Transverse colon (tissue), 4 donors: ENCODE results near the gene LRBA. TPM values are rescaled to one million over a fixed set of nuclear protein-coding genes. Genes with fewer than 3 reads are reported as not detected.
"Not testable (repeated sequence)": the region's sequence is repeated elsewhere in the genome, so short reads cannot be mapped to it uniquely, and the experiment has no call there.

Source experiments
- DNase-seq: peaks from one replicate; pipeline ENCODE4 v3.0.0-alpha.2; 2019
- H3K27ac ChIP-seq, 4 donors: fragments of 200-600 bp; sonication (generic); 2 replicates each; pipeline ENCODE4 v1.5.1; 2016 to 2018; ENCODE audit warnings: inconsistent platforms in 4 of 4
- H3K27me3 ChIP-seq: fragments of 200-600 bp; sonication (generic); 2 replicates; pipeline ENCODE4 v1.5.1; 2017; ENCODE audit warnings: inconsistent platforms
- H3K36me3 ChIP-seq, 4 donors: fragments of 200-600 bp; sonication (generic); 2 replicates each; pipeline ENCODE4 v1.5.1; 2017 to 2019; ENCODE audit warnings: inconsistent platforms in 4 of 4
- H3K4me1 ChIP-seq, 4 donors: fragments of 200-600 bp; sonication (generic); 2 replicates each; pipeline ENCODE4 v1.5.1; 2017 to 2020; ENCODE audit warnings: inconsistent platforms in 4 of 4
- H3K4me3 ChIP-seq, 4 donors: fragments of 200-600 bp; sonication (generic); 1 replicate in 1 of 4; 2 replicates in 3 of 4; pipeline versions ENCODE4 v1.5.1 to v1.6.1; 2017 to 2019; ENCODE audit warnings: inconsistent platforms in 4 of 4
- H3K9me3 ChIP-seq, 2 donors: fragments of 200-600 bp; sonication (generic); 2 replicates each; pipeline ENCODE4 v1.5.1; 2017 to 2019; ENCODE audit warnings: inconsistent platforms in 2 of 2
- EP300 ChIP-seq: sonication (generic); formaldehyde crosslinking; IDR thresholded peaks from one replicate; pipeline ENCODE4 v1.6.1; 2017; ENCODE audit warnings: antibody characterized with exemption, low read depth
- POLR2A ChIP-seq: fragments of 450-650 bp; IDR thresholded peaks from one replicate; pipeline ENCODE4 v1.6.1; 2016; ENCODE audit warnings: antibody characterized with exemption, mild to moderate bottlenecking, moderate library complexity
- POLR2AphosphoS5 ChIP-seq, 3 donors: sonication (generic); formaldehyde crosslinking; IDR thresholded peaks; one replicate each; pipeline ENCODE4 v1.6.1; 2016; ENCODE audit warnings: antibody characterized with exemption in 3 of 3
- WGBS, 2 donors: methylation state at CpG; one replicate each; pipeline ENCODE4 v1.1.5; 2018; ENCODE audit warnings: low coverage in 1 of 2; 5-methylcytosine and 5-hydroxymethylcytosine counted together
- in situ Hi-C, 4 donors: fragments of 200-750 bp; cut with MboI; loops; one replicate each; pipeline versions ENCODE4 v1.15.0 to v1.15.1; 2017; ENCODE audit warnings: low sequenced_read_pairs in 3 of 4, low pct_ligation_motif_present in 1 of 4, low pct_unique_long_range_greater_than_20kb in 1 of 4
- intact Hi-C: fragments of 100-400 bp; cut with DNase I; formaldehyde crosslinking; loops from one replicate; pipeline ENCODE4 v1.15.1; 2023; ENCODE audit warnings: low total_unique reads
- total RNA-seq, 4 donors: library from RNA; depleted of rRNA; stranded (reverse); fragments of >200 nt; gene quantifications; one replicate each; pipeline ENCODE4 v1.1.0, GENCODE V29; 2016
- TF ChIP-seq, protein P1 (sequence below), 5 experiments: fragments of 200-600 bp in 3 of 5; fragments of 450-650 bp in 2 of 5; sonication (generic) in 3 of 5; IDR thresholded peaks; 1 replicate in 2 of 5; 2 replicates in 3 of 5; pipeline ENCODE4 v1.5.1; 2016 to 2017; ENCODE audit warnings: antibody characterized with exemption in 5 of 5, inconsistent platforms in 3 of 5, mild to moderate bottlenecking in 2 of 5, moderate library complexity in 1 of 5

LRBA gene
- total RNA-seq, 4 donors from 2014 or later: 82.7 to 125 (median 112) TPM

DNA sequence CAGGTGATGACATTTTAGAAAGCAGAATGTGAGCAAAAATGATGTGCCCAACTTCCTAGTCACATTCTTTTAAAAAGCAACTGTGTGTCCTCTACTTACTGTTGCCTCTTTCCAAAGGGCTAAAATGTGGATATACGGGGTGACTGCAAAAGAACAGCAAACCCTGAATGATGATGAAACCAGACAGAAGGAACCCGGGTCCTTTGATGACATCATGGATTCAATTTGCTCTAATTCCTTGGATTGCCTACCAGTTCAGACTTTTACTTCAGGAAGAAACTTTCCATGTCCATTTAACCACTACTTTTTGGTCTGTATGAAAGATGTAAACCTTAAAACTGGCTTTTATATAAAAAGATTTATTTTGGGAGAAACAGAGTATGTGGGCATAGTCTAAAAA, 624.0 kb downstream of the LRBA start:
- intact Hi-C loops (no loop called here), in situ Hi-C loops (no loop called here)
- no peak for DNase-seq
- Histone ChIP-seq H3K27me3 (no peaks in the 10 kb centered on the region), H3K27ac (no peak overlapping the region), H3K4me3 (no peak overlapping the region), H3K4me1 (no peaks in the 10 kb centered on the region), H3K36me3 (no peaks in the 10 kb centered on the region), H3K9me3 (no peaks in the 10 kb centered on the region)
- no peak for TF ChIP-seq POLR2A
- TF ChIP-seq, protein P1, sequence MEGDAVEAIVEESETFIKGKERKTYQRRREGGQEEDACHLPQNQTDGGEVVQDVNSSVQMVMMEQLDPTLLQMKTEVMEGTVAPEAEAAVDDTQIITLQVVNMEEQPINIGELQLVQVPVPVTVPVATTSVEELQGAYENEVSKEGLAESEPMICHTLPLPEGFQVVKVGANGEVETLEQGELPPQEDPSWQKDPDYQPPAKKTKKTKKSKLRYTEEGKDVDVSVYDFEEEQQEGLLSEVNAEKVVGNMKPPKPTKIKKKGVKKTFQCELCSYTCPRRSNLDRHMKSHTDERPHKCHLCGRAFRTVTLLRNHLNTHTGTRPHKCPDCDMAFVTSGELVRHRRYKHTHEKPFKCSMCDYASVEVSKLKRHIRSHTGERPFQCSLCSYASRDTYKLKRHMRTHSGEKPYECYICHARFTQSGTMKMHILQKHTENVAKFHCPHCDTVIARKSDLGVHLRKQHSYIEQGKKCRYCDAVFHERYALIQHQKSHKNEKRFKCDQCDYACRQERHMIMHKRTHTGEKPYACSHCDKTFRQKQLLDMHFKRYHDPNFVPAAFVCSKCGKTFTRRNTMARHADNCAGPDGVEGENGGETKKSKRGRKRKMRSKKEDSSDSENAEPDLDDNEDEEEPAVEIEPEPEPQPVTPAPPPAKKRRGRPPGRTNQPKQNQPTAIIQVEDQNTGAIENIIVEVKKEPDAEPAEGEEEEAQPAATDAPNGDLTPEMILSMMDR (IDR thresholded peaks at IDR 0.05): no peak
- no peak for TF ChIP-seq POLR2AphosphoS5 (IDR thresholded peaks at IDR 0.05)
- no peak for TF ChIP-seq EP300
- WGBS, 2 donors: 88 to 92% methylated on average over 2 of the region's 2 CpGs

GRCh38 chr4:150390531-150390910, 624.6 kb downstream of the LRBA start:
- intact Hi-C loops: no loop called here
- no peak overlapping the region for H3K27ac ChIP-seq
- in situ Hi-C loops: no loop called here
- no peak overlapping the region for H3K4me3 ChIP-seq
- H3K36me3 ChIP-seq: no peaks in the 10 kb centered on the region
- H3K9me3 ChIP-seq: no peaks in the 10 kb centered on the region
- TF ChIP-seq EP300 (no peak), POLR2A (no peak), POLR2AphosphoS5 (IDR thresholded peaks at IDR 0.05) (no peak)
- TF ChIP-seq, protein P1 (IDR thresholded peaks at IDR 0.05): no peak
- no peak for DNase-seq
- H3K27me3 ChIP-seq: no peaks in the 10 kb centered on the region
- peaks cover 0 to 5% (median 2%) of the 10 kb centered on the region in 4 donors for H3K4me1 ChIP-seq

DNA sequence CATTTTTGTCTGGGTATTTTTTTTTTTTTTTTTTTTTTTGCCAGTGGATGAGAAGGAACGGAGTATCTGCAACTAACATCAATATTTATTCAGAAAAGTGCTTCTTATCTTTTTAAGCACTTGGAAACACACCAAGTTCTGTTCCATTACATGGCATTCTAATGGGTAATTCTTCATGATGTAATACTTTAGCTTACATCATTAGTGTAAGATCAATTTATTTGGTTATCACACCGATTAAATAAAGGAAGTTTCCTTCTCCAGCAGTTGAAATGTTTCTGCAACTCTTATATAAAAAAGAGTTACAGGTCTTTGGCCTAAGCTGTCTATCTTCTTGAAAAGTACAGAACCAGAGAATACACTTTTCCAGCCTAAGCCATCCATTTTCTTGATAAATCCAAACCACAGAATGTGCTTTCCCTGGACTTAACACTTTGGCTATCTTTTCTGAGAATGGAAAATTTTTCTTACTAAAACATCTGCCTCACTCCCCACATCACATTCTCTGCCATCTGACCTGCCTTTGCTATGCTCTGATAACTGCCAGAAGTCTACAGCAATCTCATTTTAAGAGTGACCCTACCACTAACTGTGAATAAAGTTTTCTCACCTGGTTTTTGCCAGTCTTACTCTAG, 625.1 kb downstream of the LRBA start:
- Histone ChIP-seq H3K4me1 (peaks cover 0 to 10% (median 2%) of the 10 kb centered on the region in 4 donors), H3K9me3 (no peaks in the 10 kb centered on the region), H3K27ac (no peak overlapping the region), H3K36me3 (no peaks in the 10 kb centered on the region), H3K27me3 (no peaks in the 10 kb centered on the region), H3K4me3 (no peak overlapping the region)
- in situ Hi-C loops: no loop called here
- no peak for DNase-seq
- no peak for TF ChIP-seq POLR2AphosphoS5 (IDR thresholded peaks at IDR 0.05)
- no peak for TF ChIP-seq EP300
- TF ChIP-seq, protein P1 (IDR thresholded peaks at IDR 0.05): no peak
- no peak for TF ChIP-seq POLR2A
- intact Hi-C loops: no loop called here
- WGBS, 2 donors: 77 to 81% methylated on average over 2 of the region's 2 CpGs

DNA sequence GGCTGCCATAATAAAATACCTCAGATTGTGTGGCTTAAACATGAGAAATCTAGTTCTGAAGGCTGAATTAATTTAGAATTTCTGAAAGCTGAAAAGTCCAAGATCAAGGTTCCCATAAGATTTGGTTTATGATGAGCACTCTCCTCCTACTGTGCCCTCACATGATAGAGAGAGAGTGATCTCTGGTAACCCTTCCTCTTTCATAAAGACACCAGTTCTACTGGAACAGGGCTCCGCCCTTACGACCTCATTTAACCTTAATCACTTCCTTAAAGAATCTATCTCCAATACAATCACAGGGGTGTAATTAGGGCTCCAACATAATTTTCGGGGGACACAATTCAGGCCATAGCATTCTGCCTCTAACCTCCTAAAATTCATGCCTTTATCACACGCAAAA, 627.1 kb downstream of the LRBA start:
- Histone ChIP-seq H3K27ac (no peak overlapping the region), H3K36me3 (no peaks in the 10 kb centered on the region), H3K27me3 (no peaks in the 10 kb centered on the region), H3K9me3 (no peaks in the 10 kb centered on the region), H3K4me3 (no peak overlapping the region), H3K4me1 (peaks cover 0 to 10% (median 2%) of the 10 kb centered on the region in 4 donors)
- intact Hi-C loops: no loop called here
- no peak for TF ChIP-seq EP300
- no peak for TF ChIP-seq POLR2A
- no peak for TF ChIP-seq POLR2AphosphoS5 (IDR thresholded peaks at IDR 0.05)
- TF ChIP-seq, protein P1 (IDR thresholded peaks at IDR 0.05): no peak
- in situ Hi-C loops: no loop called here
- DNase-seq: no peak
- 79 to 94% methylated on average over 2 to 4 of the region's 4 CpGs for WGBS, 2 donors

DNA sequence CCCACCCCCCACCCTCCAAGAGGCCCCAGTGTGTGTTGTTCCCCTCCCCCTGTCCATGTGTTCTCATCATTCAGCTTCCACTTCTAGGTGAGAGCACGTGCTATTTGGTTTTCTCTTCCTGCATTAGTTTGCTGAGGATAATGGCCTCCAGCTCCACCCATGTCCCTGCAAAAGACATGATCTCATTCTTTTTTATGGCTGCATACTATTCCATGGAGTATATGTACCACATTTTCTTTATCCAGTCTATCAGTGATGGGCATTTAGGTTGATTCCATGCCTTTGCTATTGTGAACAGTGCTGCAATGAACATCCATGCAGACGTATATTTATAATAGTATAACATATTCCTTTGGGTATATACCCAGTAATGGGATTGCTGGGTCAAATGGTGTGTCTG, 628.7 kb downstream of the LRBA start:
- H3K27me3 ChIP-seq, H3K27ac ChIP-seq, in situ Hi-C loops, H3K9me3 ChIP-seq, intact Hi-C loops, H3K36me3 ChIP-seq, DNase-seq, H3K4me3 ChIP-seq: not testable (repeated sequence)
- peaks cover 0 to 10% (median 2%) of the 10 kb centered on the region in 4 donors for H3K4me1 ChIP-seq
- 94 to 100% methylated on average over 1 to 2 of the region's 2 CpGs for WGBS, 2 donors
